Neural crest cell (in vitro differentiated cells): Measurements from ENCODE around the gene CRYGS. TPM values are rescaled to one million over a fixed set of nuclear protein-coding genes. Genes with fewer than 3 reads are reported as not detected.
"Not testable (repeated sequence)": the region's sequence is repeated elsewhere in the genome, so short reads cannot be mapped to it uniquely, and the experiment has no call there.

Experiments
- DNase-seq: peaks from one replicate; pipeline ENCODE4 v3.0.0; 2021; ENCODE audit warnings: low read depth, mixed read lengths, low spot score
- H3K27ac Mint-ChIP-seq: one replicate; pipeline ENCODE4 v1.8.0; 2021; ENCODE audit warnings: mild to moderate bottlenecking, mixed read lengths; ENCODE audit not compliant: unreplicated experiment
- H3K27me3 Mint-ChIP-seq: 2 replicates; pipeline ENCODE4 v1.8.0; 2021; ENCODE audit warnings: low read depth, mild to moderate bottlenecking, mixed read lengths
- H3K36me3 Mint-ChIP-seq: 2 replicates; pipeline ENCODE4 v1.8.0; 2021; ENCODE audit warnings: low read depth, mild to moderate bottlenecking, mixed read lengths
- H3K4me1 Mint-ChIP-seq: 2 replicates; pipeline ENCODE4 v1.8.0; 2021; ENCODE audit warnings: mixed read lengths
- H3K4me3 Mint-ChIP-seq: one replicate; pipeline ENCODE4 v1.8.0; 2021; ENCODE audit warnings: mild to moderate bottlenecking, mixed read lengths
- H3K9me3 Mint-ChIP-seq: 2 replicates; pipeline ENCODE4 v1.8.0; 2021; ENCODE audit warnings: mixed read lengths
- CTCF ChIP-seq: fragments of 200-600 bp; sonication (generic); conservative IDR thresholded peaks from 2 replicates; pipeline ENCODE4 v1.5.0; 2021; ENCODE audit warnings: antibody characterized with exemption, mild to moderate bottlenecking
- total RNA-seq: library from RNA; stranded (reverse); gene quantifications from 2 replicates; pipeline ENCODE4 v1.2.1, GENCODE V29; 2021

The CRYGS gene
- total RNA-seq, 1 donor from 2014 or later: 4.7 TPM

GRCh38 chr3:186506191-186506739, 37.9 kb downstream of the CRYGS start:
- Mint-ChIP-seq H3K27me3 (peaks cover 5% of the 10 kb centered on the region), H3K4me1 (peaks cover 7% of the 10 kb centered on the region), H3K27ac (no peak overlapping the region), H3K36me3 (no peaks in the 10 kb centered on the region), H3K4me3 (no peak overlapping the region), H3K9me3 (no peaks in the 10 kb centered on the region)
- no peak for DNase-seq
- no peak for TF ChIP-seq CTCF

GRCh38 chr3:186502966-186503712, 41.0 kb downstream of the CRYGS start:
- peaks cover 5% of the 10 kb centered on the region for H3K27me3 Mint-ChIP-seq
- peaks cover 7% of the 10 kb centered on the region for H3K36me3 Mint-ChIP-seq
- no peak for TF ChIP-seq CTCF
- DNase-seq: no peak
- H3K27ac Mint-ChIP-seq: no peak overlapping the region
- peaks cover 7% of the 10 kb centered on the region for H3K4me1 Mint-ChIP-seq
- peaks cover 14% of the 10 kb centered on the region for H3K9me3 Mint-ChIP-seq
- H3K4me3 Mint-ChIP-seq: no peak overlapping the region

- Mint-ChIP-seq H3K4me3 (no peak overlapping the region), H3K4me1 (peaks cover 7% of the 10 kb centered on the region), H3K36me3 (peaks cover 7% of the 10 kb centered on the region), H3K9me3 (peaks cover 14% of the 10 kb centered on the region), H3K27me3 (peaks cover 5% of the 10 kb centered on the region), H3K27ac (no peak overlapping the region)
- DNase-seq: no peak
- no peak for TF ChIP-seq CTCF
These were observed 41.8 kb downstream of the CRYGS start for GRCh38 chr3:186502138-186502948.

- not testable (repeated sequence) for H3K27me3 Mint-ChIP-seq, H3K4me3 Mint-ChIP-seq, H3K27ac Mint-ChIP-seq, DNase-seq, H3K36me3 Mint-ChIP-seq
- Mint-ChIP-seq H3K4me1 (peaks cover 15% of the 10 kb centered on the region), H3K9me3 (peaks cover 14% of the 10 kb centered on the region)
These were observed 44.2 kb downstream of the CRYGS start for GRCh38 chr3:186499949-186500348.

- H3K36me3 Mint-ChIP-seq, H3K27me3 Mint-ChIP-seq, H3K4me3 Mint-ChIP-seq, DNase-seq, H3K27ac Mint-ChIP-seq: not testable (repeated sequence)
- peaks cover 14% of the 10 kb centered on the region for H3K9me3 Mint-ChIP-seq
- H3K4me1 Mint-ChIP-seq: peaks cover 23% of the 10 kb centered on the region
These were observed 46.2 kb downstream of the CRYGS start for GRCh38 chr3:186498022-186498421.

- Mint-ChIP-seq H3K36me3 (peaks cover 7% of the 10 kb centered on the region), H3K4me1 (peaks cover 19% of the 10 kb centered on the region), H3K27me3 (peaks cover 2% of the 10 kb centered on the region), H3K27ac (no peak overlapping the region), H3K9me3 (peaks cover 14% of the 10 kb centered on the region), H3K4me3 (no peak overlapping the region)
- no peak for DNase-seq
- TF ChIP-seq CTCF: no peak
These were observed 46.6 kb downstream of the CRYGS start for GRCh38 chr3:186497608-186498007.
